Hippocampal formation (tissue), 2 donors: Measurements from ENCODE around the gene SNX19.
A peak's percentile ranks its signal among the peaks of the same experiment; 100 is the strongest.

Experiments used
- DNase-seq, 2 donors: peaks; one replicate each; lab custom pipeline; 2025; lab: John Stamatoyannopoulos, UW

Gene SNX19

DNA sequence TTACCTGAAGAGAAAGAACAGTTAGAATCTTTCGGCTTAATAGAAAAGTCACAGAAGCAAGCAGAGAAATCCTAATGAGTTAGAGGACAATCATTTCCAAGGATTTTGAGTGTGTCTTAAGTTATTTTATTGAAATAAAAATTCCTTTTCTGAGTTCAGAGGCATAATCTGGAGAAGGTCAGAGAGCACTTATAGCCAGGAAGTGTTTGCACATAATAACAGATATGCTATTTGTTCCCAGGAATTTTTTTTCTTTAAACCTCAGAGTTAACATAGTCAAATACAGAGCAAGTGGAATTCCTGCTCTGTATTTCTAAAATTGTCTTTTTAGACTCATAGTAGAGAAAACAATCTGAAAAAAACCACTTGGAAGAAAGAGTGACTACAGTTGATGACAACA lies 74.3 kb downstream of the SNX19 start:
- no peak for DNase-seq

DNA sequence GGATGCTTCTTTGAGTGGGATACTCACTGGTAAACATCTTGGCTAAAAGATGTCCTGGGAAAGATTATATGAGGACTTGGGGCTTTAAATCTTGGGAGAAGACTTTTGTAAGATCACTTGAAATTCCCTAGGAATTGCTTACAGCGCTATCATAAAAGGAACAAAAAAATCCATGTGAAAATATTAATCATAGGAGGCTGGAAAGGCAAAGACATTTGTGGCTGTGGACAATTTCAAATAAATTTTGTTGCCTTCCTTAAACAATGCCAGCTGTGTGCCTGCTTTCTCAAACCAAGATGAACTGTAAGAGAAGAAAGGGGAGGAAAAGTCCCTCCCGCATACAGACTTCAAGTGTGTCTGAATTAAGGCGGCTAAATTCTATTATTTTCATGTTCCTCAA lies 75.6 kb downstream of the SNX19 start:
- no peak for DNase-seq

DNA sequence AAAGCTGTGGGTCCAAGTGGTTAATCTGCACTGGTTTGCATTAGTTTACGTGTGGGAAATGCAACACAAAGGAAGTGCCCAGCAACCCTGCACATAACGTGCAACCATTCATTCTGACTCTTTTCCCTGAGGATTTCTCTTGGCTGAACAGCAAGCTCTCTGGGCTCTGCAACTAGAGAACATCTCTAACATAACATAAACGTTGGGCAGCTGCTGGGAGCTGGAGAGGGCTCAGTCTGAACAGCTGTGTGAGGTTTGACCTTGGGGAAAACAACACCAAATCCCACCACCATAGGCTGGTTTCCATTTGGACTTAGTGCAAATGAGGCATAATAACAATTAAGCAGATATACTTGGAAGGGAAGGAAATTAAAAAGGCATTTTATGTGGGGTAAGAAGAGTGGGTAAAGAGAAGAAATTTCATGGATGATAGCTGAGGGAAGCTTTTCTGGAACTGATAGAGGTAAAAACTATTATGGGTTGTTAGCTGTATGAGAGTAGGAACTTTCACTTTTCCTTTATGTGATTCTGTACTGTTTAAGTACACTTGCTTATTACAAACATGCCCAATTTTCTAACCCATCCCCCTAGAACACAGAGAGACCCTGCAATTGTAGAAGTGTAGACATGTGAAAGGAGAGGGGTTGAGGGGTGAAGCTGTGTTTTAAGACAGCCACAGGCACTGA lies 76.2 kb downstream of the SNX19 start:
- DNase-seq = no peak

DNA sequence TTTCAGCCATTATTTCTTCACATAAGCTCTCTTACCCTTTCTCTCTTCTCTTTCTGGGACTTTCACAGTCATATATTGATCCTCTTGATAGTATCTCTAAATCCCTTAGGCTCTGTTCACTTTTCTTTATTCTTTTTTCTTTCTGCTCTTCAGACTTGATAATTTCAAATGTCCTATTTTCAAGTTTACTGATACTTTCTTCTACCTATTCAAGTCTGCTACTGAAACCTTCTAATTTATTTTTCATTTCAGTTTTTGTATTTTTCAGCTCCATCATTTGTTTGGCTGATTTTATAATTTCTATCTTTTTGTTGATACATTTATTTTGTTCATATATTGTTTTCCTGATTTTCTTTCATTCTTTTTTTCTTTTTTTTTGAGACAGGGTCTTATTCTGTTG lies 79.1 kb downstream of the SNX19 start:
- DNase-seq = no peak

DNA sequence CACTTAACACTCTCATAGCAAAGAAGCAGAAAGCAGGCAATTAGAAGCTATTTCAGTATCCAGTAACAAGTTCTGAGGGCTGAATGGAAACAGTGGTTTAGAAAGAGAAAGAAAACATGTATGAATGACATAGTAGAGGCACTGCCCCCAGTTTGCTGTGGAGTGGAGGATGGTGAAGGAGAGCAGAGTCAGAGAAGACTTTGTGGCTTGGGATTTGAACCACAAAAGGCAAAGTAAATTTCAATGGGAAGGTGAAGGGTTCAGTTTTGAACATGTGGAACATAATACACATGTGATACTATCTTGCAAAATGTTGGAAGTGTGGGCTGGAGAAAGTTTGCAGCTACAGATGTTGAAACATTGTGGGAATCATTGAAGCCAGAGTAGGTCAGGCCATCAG lies 81.4 kb downstream of the SNX19 start:
- DNase-seq = no peak

DNA sequence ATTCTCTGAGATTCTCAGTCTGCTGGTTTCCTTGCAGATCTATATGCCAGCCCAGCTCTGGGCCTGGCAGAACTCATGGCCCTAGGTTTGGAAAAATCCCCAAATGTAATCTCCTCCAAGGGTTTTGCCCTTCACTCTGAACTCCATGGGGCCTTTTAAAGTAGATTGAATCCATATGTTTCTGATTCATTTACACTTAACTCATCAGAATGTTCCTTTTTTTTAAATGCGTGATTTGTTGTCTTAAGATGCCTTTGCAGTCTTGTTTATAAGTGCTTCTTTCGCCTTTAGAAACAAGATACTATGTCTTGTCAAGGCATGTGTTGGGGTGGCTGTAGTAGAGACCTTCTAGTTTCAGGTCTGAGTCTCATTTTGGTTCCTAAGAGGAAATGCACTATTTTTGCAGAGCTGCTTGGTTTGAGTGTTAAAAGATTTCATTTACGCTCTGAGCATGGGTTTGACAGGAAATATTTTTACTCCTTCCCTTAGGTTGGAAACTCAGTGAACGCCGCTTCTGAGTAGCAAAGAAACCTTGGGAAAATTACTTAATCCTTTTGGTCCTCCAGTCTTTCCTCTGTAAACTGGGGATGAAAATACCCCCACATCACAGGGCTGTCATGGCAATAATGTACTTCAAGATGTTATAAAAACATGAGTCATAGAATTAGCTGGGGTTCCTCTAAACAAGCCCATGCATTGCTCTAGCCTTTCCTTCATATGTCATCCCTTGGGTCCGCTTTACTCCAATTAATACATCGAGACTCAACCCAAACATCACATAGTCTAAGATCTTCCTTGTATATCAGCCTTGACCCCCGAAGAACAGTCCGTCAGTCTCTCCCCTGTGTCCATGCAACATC lies 83.5 kb downstream of the SNX19 start:
- no peak for DNase-seq

DNA sequence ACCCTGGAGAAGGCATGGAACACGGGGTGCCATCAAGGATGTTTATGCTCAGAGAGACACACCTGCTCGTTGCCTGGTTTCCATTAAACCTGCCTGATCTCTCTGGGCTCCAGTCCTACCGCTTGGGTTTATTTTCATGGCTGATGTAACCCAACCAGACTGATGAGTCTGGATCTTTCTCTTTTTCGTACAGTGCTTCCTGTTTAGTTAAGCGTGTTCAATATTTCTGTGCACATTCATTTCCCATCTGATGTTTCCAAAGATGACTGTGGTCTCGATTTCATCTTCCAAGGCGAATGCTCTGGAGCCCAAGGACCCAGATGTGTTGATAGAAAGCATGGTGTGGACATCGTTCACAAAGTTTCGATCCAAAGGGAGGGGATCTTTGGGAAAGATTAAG lies 84.3 kb downstream of the SNX19 start:
- no peak for DNase-seq

DNA sequence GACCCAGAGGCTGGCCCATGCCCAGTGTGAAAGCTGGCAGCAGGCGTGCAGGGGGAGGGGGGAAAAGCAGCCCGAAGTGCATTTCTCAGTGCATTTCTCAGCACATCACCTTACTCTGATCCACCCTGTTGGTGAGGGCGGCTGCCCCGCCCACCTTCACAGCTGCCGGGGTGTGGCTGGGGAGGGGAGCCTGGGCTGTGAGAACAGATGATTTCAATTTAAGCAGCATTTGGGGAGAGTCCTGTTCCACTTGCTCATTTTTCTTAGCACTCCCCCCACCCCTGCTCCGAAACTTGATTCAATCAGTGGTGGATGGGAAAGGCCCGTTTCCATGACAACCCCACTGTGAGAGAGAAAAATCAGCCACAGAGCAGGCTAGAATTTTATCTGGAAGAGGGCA lies 84.8 kb downstream of the SNX19 start:
- peak in 1 of 2 donors; percentile 20 for DNase-seq

DNA sequence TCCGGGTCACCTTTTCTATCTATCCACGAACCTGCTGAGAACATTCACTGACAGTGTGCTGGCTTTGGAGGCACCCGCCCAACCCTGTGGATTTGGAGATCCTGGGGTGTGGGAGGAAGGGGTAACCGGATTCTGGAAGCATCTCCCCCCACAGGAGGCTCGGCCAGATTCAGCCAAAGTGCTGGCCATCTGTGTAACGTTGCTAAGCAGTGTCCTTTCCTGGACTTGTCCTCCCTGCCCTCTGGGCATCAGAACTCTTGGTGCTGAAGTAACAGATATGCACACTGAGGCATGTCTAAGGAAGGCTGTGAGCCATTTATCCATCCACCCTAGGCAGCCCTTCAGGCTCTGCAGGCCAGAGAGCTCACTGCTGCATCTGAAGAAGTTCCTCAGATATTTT lies 85.7 kb downstream of the SNX19 start:
- DNase-seq = no peak

DNA sequence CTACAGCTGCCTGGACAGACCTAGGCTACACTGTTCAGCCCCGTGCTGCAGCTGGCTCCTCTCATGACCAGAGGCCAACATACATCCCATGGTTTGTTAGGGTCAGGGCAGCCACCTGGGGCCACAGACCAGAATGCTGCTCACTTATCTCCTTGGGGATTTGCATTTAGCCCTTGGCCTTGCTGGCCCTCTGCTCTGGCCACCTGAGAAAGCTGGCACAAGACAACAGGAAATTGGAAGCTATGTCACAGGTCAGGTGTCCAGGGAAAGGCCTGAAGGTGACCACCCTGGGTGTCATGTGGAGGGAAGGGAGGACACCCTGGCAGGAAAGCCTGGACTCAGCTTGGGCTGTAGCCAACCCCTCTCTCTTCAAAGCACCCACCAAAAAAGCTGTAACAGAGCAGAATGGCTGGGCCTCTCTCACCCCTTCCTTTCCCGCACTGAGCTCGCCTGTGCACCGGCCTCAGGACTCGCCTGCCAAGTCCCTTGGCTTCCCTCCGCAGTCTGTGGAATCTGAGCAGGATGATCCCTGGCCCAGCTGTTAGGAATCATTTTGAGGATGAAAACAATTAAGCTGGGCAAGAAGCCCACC lies 86.3 kb downstream of the SNX19 start:
- no peak for DNase-seq

DNA sequence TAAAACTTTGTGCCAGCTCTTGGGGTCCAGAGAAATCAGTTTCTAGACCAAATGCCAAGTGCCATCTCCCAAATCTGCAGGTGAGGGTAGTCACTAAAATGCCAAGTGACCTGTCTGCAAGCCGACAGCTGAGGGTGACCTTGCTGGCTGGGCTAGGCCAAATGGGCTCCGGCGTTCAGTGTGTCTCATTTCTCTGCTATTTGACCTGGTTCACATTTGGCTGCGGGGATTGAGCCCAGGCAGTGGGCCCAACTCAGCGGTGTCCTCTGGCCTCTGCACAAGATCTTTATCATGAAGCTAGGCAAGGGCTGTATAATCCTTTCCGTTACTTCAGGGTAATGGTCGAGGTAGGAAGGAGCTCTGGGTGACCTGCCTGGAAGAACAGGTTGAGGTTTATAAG lies 87.5 kb downstream of the SNX19 start:
- no peak for DNase-seq

DNA sequence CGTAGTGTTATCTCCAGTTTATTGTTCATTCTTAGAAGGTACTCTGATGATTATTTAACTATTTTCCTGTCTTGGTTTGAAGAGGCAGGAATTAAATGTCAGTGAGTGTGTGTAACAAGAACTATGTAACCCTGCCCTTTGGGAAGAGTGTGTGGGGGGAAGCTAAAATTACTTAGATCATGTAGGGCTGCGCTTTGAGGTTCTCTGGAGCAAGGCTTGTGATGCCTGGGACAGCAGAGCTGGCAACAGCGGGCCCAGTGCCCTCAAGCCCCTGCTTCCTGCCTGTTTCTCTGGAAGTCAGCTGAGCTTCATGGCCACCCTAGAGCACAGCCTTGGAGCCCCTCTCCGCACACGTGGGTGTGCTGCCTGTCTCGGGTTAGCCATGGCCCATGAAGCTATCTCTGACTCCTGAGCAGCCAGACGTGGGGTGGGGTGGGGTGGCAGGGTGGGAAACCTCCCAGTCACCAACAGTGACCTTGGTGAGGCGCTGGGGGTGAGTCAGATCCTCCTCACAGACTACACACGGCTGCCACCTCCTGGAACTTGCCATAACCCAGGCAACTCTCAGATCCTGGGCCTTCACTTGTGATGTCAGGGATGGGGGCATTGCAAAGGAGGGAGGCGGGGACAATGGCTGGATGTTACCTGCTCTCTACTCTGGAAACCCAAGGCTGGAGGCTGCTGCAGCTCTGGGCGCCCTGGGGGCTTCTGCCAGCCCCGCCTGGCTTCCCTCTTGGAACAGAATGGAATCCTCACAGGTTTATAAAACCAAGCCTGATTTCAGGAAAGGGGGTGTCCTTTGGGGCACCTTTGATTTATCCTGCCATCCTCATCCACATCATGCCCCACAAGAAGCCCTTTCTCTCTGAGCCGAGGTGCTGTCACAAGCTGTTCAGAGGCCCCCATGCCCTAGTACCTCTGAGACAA lies 88.6 kb downstream of the SNX19 start:
- no peak for DNase-seq

DNA sequence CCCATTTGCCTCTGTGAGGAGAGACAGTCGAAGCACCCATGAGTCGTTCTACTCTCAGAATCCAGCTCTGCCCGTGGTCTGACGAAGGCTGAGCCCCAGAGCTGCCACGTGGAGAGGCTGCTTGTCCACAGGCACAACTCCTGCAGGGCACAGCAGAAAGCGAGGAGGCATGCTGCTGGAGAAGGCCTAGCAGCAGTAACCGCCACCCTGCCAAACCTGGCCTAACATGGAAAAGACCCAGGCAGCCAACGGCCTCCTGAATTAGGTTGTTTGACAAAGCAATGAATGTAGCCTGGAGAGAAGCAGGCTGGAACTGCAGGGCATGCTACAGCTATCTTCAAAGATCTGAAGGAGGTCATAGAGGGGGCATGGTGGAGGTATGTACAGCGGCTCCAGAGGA lies 89.7 kb downstream of the SNX19 start:
- DNase-seq = no peak

DNA sequence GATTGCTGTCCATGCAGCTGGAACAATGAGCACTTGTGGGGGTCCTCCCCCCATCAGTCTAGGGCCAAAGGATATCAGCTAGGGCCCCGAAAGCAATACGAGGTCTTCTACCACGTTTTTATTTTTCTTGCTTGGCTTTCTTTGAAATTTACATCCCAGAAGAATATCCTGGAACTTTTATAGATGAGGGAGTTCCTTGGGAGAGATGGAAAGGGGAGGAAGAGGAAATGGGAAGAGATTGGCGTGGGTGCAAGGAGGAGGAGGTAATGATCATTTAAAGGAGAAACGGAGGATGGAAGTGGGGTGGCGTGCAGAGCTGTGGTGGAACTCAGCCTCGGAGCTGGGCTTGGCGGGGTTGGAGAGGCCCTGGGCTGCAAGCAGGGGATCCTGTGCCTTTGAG lies 90.3 kb downstream of the SNX19 start:
- DNase-seq = no peak

DNA sequence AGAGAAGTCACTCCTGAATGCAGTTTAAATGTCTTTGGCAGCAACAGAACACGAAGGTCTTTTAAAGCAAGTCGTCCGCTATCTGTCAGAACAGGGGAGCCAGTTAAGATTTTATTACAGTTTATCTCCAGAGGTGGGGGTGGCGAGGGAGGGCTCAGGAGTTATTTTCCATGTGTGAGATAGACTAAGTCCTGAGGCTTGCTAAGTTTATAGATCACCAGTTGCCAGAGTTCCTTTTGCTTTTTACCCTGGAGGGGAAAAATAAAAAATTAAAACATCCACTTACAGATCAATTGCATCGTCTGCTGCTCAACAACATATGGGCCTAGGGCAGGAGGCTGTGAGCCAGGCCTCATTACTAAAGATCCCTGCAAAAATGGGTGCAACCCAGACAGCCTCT lies 90.7 kb downstream of the SNX19 start:
- DNase-seq = no peak
